ENCODE measurements around the gene ERCC6L.
A peak's percentile ranks its signal among the peaks of the same experiment; 100 is the strongest.

Gene ERCC6L

DNA sequence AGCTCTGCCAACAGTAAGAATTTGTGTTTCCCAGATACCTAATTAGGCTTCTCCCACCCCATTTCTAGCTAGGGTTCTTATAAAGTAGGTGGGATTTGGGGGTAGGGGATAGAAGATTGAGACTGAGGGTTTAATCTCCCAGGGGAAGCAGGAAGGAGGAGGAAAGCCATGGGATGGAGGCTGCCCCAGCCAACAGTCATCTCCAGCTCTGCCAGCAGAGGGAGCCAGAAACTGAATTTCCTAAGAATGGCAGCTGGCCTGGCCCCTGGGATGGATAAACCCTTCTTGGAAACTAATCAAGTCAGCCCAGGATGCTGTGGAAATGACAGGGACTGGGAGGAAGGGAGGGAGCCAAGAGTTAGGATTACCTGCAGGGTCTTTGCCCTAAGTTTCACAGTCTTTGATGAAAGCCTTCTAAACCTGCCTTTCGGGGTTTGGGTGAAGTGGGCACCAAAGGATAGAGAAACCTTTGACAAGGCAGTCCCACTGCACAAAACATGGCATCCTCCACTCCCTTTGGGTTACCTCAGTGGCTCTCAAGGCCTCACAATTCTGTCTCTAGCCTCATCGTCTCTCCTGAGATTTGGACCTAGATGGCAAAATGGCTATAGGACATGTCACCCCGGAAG, 6.7 kb upstream of the ERCC6L start:
- no peaks in the 10 kb centered on the region for H3K27me3 ChIP-seq (ENCODE audit: low read length)
- H3K9ac ChIP-seq (ENCODE audit: low read length): no peak overlapping the region
- no peak overlapping the region for H3K4me3 ChIP-seq (ENCODE audit: insufficient read depth, low read length, poor library complexity, severe bottlenecking)
- no peaks in the 10 kb centered on the region for H3K9me2 ChIP-seq (replicated peaks; ENCODE audit: insufficient read depth, low read length)
- H3K27ac ChIP-seq (ENCODE audit: low read depth, low read length): no peak overlapping the region
- no peak for TF ChIP-seq EZH2phosphoT487 (conservative IDR thresholded peaks at IDR 0.05; ENCODE audit: low read length)
- TF ChIP-seq, protein P1, sequence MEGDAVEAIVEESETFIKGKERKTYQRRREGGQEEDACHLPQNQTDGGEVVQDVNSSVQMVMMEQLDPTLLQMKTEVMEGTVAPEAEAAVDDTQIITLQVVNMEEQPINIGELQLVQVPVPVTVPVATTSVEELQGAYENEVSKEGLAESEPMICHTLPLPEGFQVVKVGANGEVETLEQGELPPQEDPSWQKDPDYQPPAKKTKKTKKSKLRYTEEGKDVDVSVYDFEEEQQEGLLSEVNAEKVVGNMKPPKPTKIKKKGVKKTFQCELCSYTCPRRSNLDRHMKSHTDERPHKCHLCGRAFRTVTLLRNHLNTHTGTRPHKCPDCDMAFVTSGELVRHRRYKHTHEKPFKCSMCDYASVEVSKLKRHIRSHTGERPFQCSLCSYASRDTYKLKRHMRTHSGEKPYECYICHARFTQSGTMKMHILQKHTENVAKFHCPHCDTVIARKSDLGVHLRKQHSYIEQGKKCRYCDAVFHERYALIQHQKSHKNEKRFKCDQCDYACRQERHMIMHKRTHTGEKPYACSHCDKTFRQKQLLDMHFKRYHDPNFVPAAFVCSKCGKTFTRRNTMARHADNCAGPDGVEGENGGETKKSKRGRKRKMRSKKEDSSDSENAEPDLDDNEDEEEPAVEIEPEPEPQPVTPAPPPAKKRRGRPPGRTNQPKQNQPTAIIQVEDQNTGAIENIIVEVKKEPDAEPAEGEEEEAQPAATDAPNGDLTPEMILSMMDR (IDR thresholded peaks at IDR 0.05; ENCODE audit: insufficient read depth, low read length, poor library complexity, severe bottlenecking): peak; percentile 52
- no peaks in the 10 kb centered on the region for H3F3A ChIP-seq (ENCODE audit: insufficient read depth)
- no peaks in the 10 kb centered on the region for H4K20me1 ChIP-seq (ENCODE audit: low read depth, low read length)
- H3K36me3 ChIP-seq (ENCODE audit: low read length): no peaks in the 10 kb centered on the region
- no peaks in the 10 kb centered on the region for H3K79me2 ChIP-seq (ENCODE audit: insufficient read depth, low read length)
- no peaks in the 10 kb centered on the region for H3K9me3 ChIP-seq (ENCODE audit: insufficient read depth, low read length)
- H2AFZ ChIP-seq (ENCODE audit: low read depth, low read length, severe bottlenecking): no peak overlapping the region
- no peak overlapping the region for H3K4me2 ChIP-seq (ENCODE audit: low read depth, low read length, poor library complexity, severe bottlenecking)

DNA sequence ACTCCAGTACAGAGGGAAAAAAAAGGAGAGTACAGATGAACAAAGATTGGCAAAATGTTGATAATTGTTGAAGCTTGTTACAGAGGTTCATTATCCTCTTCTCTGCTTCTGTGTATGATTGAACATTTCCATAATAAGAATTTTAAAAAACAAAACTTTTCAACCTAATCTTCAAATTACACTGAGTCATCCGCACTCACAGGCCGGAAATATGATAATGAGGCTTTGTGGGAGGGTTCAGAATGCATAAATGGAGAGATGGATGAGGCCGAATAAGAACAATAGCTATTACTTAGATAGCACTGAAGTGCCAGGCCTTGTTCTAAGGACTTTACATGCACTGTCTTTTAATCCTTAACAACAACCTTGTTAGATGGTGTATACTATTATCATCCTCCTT, 4.6 kb upstream of the ERCC6L start:
- H3K9ac ChIP-seq (ENCODE audit: low read length): no peak overlapping the region
- H3K36me3 ChIP-seq (ENCODE audit: low read length): no peaks in the 10 kb centered on the region
- H3K27me3 ChIP-seq (ENCODE audit: low read length): no peaks in the 10 kb centered on the region
- H3F3A ChIP-seq (ENCODE audit: insufficient read depth): no peaks in the 10 kb centered on the region
- no peak overlapping the region for H3K4me2 ChIP-seq (ENCODE audit: low read depth, low read length, poor library complexity, severe bottlenecking)
- H3K27ac ChIP-seq (ENCODE audit: low read depth, low read length): no peak overlapping the region
- no peaks in the 10 kb centered on the region for H3K9me2 ChIP-seq (replicated peaks; ENCODE audit: insufficient read depth, low read length)
- H3K79me2 ChIP-seq (ENCODE audit: insufficient read depth, low read length): peaks cover 2% of the 10 kb centered on the region
- TF ChIP-seq EZH2phosphoT487 (conservative IDR thresholded peaks at IDR 0.05; ENCODE audit: low read length): no peak
- TF ChIP-seq, protein P1 (IDR thresholded peaks at IDR 0.05; ENCODE audit: insufficient read depth, low read length, poor library complexity, severe bottlenecking): no peak
- H2AFZ ChIP-seq (ENCODE audit: low read depth, low read length, severe bottlenecking): peak overlapping the region; percentile 13
- H3K4me3 ChIP-seq (ENCODE audit: insufficient read depth, low read length, poor library complexity, severe bottlenecking): no peak overlapping the region
- H4K20me1 ChIP-seq (ENCODE audit: low read depth, low read length): no peaks in the 10 kb centered on the region
- no peaks in the 10 kb centered on the region for H3K9me3 ChIP-seq (ENCODE audit: insufficient read depth, low read length)

DNA sequence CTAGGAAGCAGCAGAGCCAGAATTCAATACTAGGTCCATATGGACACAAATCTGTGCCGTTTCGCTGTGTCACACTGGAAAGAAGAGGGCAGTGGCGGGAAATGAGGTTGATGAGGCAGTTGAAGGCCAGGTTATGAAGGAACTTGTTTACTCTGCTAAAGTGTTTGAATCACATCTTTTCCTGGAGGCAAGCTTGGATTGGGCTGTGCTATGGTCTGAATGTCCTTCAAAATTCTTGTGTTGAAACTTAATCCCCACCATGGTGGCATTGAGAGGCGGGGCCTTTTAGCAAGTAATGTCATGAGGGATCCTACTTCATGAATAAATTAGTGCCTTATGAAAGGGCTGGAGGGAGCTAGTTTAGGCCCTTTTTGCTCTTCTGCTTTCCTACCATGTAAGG, 2.1 kb upstream of the ERCC6L start:
- Histone ChIP-seq H3K27me3 (ENCODE audit: low read length) (no peaks in the 10 kb centered on the region), H3F3A (ENCODE audit: insufficient read depth) (no peaks in the 10 kb centered on the region), H3K4me3 (ENCODE audit: insufficient read depth, low read length, poor library complexity, severe bottlenecking) (no peak overlapping the region), H3K9ac (ENCODE audit: low read length) (no peak overlapping the region), H3K4me2 (ENCODE audit: low read depth, low read length, poor library complexity, severe bottlenecking) (no peak overlapping the region), H3K79me2 (ENCODE audit: insufficient read depth, low read length) (peaks cover 19% of the 10 kb centered on the region), H3K9me2 (replicated peaks; ENCODE audit: insufficient read depth, low read length) (no peaks in the 10 kb centered on the region), H2AFZ (ENCODE audit: low read depth, low read length, severe bottlenecking) (no peak overlapping the region), H3K9me3 (ENCODE audit: insufficient read depth, low read length) (no peaks in the 10 kb centered on the region), H3K36me3 (ENCODE audit: low read length) (no peaks in the 10 kb centered on the region), H4K20me1 (ENCODE audit: low read depth, low read length) (no peaks in the 10 kb centered on the region), H3K27ac (ENCODE audit: low read depth, low read length) (no peak overlapping the region)
- TF ChIP-seq EZH2phosphoT487 (conservative IDR thresholded peaks at IDR 0.05; ENCODE audit: low read length): no peak

DNA sequence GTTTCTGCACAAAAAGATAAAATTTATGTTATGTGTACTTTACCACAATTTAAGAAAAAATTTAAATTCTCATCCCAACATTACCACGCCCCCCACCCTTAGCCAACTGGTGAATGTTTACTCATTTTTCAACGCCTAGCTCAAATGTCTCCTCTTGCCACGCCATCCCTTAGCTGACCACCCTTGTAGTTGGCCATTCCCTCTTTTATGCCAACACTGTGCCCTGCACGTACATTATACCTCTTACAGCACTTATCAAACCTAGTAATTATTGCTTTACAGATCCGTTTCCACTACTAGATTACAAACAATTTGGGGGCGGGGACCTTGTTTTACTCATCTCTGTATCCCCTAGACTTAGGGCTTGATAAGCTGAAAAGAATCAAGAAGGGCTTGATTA, 644 bp downstream of the ERCC6L start:
- peak overlapping the region; percentile 83 for H3K4me2 ChIP-seq (ENCODE audit: low read depth, low read length, poor library complexity, severe bottlenecking)
- peak overlapping the region; percentile 77 for H3K4me3 ChIP-seq (ENCODE audit: insufficient read depth, low read length, poor library complexity, severe bottlenecking)
- no peaks in the 10 kb centered on the region for H3K27me3 ChIP-seq (ENCODE audit: low read length)
- H3K9me3 ChIP-seq (ENCODE audit: insufficient read depth, low read length): no peaks in the 10 kb centered on the region
- H4K20me1 ChIP-seq (ENCODE audit: low read depth, low read length): no peaks in the 10 kb centered on the region
- no peaks in the 10 kb centered on the region for H3K9me2 ChIP-seq (replicated peaks; ENCODE audit: insufficient read depth, low read length)
- H2AFZ ChIP-seq (ENCODE audit: low read depth, low read length, severe bottlenecking): peak overlapping the region; percentile 85
- no peak for TF ChIP-seq EZH2phosphoT487 (conservative IDR thresholded peaks at IDR 0.05; ENCODE audit: low read length)
- TF ChIP-seq, protein P1 (IDR thresholded peaks at IDR 0.05; ENCODE audit: insufficient read depth, low read length, poor library complexity, severe bottlenecking): no peak
- no peak overlapping the region for H3K27ac ChIP-seq (ENCODE audit: low read depth, low read length)
- no peaks in the 10 kb centered on the region for H3K36me3 ChIP-seq (ENCODE audit: low read length)
- peak overlapping the region; percentile 77 for H3K9ac ChIP-seq (ENCODE audit: low read length)
- H3F3A ChIP-seq (ENCODE audit: insufficient read depth): no peaks in the 10 kb centered on the region
- H3K79me2 ChIP-seq (ENCODE audit: insufficient read depth, low read length): peaks cover 39% of the 10 kb centered on the region
